ENCODE measurements around the gene FILIP1. TPM values are rescaled to one million over a fixed set of nuclear protein-coding genes. Genes with fewer than 3 reads are reported as not detected.
A peak's percentile ranks its signal among the peaks of the same experiment; 100 is the strongest.

Gene FILIP1
- total RNA-seq, 1 donor from 2014 or later = 13.6 TPM

GRCh38 chr6:75244063-75244584 is 249.5 kb downstream of the FILIP1 start:
- Histone ChIP-seq H3K27me3 (no peaks in the 10 kb centered on the region), H3K9me3 (no peaks in the 10 kb centered on the region), H3K36me3 (peaks cover 10 to 11% of the 10 kb centered on the region in 2 donors), H3K4me1 (peaks cover 0 to 12% of the 10 kb centered on the region in 2 donors), H3K27ac (peak overlapping the region; percentile 85 to 87), H3K4me3 (peak overlapping the region; percentile 81)
- intact Hi-C loops (cut with DNase I) = no loop called here
- TF ChIP-seq CTCF (IDR thresholded peaks at IDR 0.05) = no peak
- DNase-seq (ENCODE audit: low spot score in 2 of 2) = no peak

GRCh38 chr6:75243333-75244062 is 250.1 kb downstream of the FILIP1 start, which contains the start of gene COX7A2:
TSS of gene COX7A2 (minus strand) at chr6:75243801. CDS start at chr6:75243734, 67 bp downstream.
- H3K4me1 ChIP-seq = peaks cover 0 to 12% of the 10 kb centered on the region in 2 donors
- H3K36me3 ChIP-seq = peaks cover 16 to 17% of the 10 kb centered on the region in 2 donors
- H3K27ac ChIP-seq = peak within 1 kb of the TSS; percentile 85 to 87
- TF ChIP-seq CTCF (IDR thresholded peaks at IDR 0.05) = no peak
- H3K4me3 ChIP-seq = peak within 1 kb of the TSS; percentile 81
- no peaks in the 10 kb centered on the region for H3K9me3 ChIP-seq
- H3K27me3 ChIP-seq = no peaks in the 10 kb centered on the region
- peak; percentile 70 to 96 for DNase-seq (ENCODE audit: low spot score in 2 of 2)
- intact Hi-C loops (cut with DNase I) = loop anchor here (1.0 kb wide), 1 partner anchor 41 kb away; the partner anchor contains the start of gene TMEM30A

Other genes with a start within 250 kb of the FILIP1 start
- 360 TPM for gene COX7A2, start 250.0 kb downstream of the FILIP1 start, total RNA-seq
- gene TMEM30A, start 209.0 kb downstream of the FILIP1 start, total RNA-seq = 54.8 TPM
- 24.4 TPM for gene SENP6, start 108.1 kb upstream of the FILIP1 start, total RNA-seq

Data from ascending aorta (tissue), 2 donors.